IMR-90 (cell line): Measurements from ENCODE around the gene CYP46A1. TPM values are rescaled to one million over a fixed set of nuclear protein-coding genes. Genes with fewer than 3 reads are reported as not detected.
A peak's percentile ranks its signal among the peaks of the same experiment; 100 is the strongest.

Experiments
- ATAC-seq: fragments of 200-7000 bp; cut with Tn5 transposase; 2 replicates; pipeline ENCODE4 v1.9.1; 2020; ENCODE audit warnings: low read depth, mild to moderate bottlenecking, moderate library complexity
- BruUV-seq: library from RNA; stranded (reverse); fragments of 400-500 nt; replicated peaks from 2 replicates; lab custom pipeline; 2021; lab: Mats Ljungman, UMichigan
- CTCF ChIA-PET: fragments of 300-600 bp; formaldehyde crosslinking; extraction: SDS; loops from one replicate; lab custom pipeline; 2021; ENCODE audit warnings: antibody characterized with exemption; lab: Yijun Ruan, JAX
- POLR2A ChIA-PET: fragments of 300-600 bp; sonication (Branson Sonifier 250); formaldehyde crosslinking; loops from one replicate; lab custom pipeline; 2022; ENCODE audit warnings: antibody characterized with exemption; ENCODE audit not compliant: unreplicated experiment; lab: Charles Lee
- DNase-seq: peaks from one replicate; pipeline ENCODE4 v3.0.0; 2013
- H2AFZ ChIP-seq: replicated peaks from 2 replicates; pipeline ENCODE3; 2013; ENCODE audit warnings: low read length, mild to moderate bottlenecking; ENCODE audit not compliant: poor library complexity
- H2AK5ac ChIP-seq: 2 replicates; pipeline ENCODE4 v1.6.1; 2013; ENCODE audit warnings: low read depth, low read length, inconsistent platforms
- H2AK9ac ChIP-seq: replicated peaks from 2 replicates; pipeline ENCODE3; 2013; ENCODE audit warnings: mild to moderate bottlenecking, low read depth, low read length, moderate library complexity; ENCODE audit not compliant: poor library complexity
- H2BK120ac ChIP-seq: 2 replicates; pipeline ENCODE4 v1.6.1; 2013; ENCODE audit warnings: low read depth, low read length, inconsistent platforms
- H2BK15ac ChIP-seq: 3 replicates; pipeline ENCODE4 v1.6.1; 2013; ENCODE audit warnings: low read depth, low read length, inconsistent platforms
- H2BK20ac ChIP-seq: 2 replicates; pipeline ENCODE4 v1.6.1; 2013; ENCODE audit warnings: low read depth, mild to moderate bottlenecking, inconsistent platforms, low read length, moderate library complexity
- H2BK5ac ChIP-seq: 2 replicates; pipeline ENCODE4 v1.6.1; 2013; ENCODE audit warnings: mild to moderate bottlenecking, low read depth, low read length, inconsistent platforms; ENCODE audit not compliant: poor library complexity, severe bottlenecking
- H3K14ac ChIP-seq: replicated peaks from 2 replicates; pipeline ENCODE4 v1.6.1; 2013; ENCODE audit warnings: low read depth, low read length, inconsistent platforms
- H3K18ac ChIP-seq: 2 replicates; pipeline ENCODE4 v1.6.1; 2013; ENCODE audit warnings: low read depth, low read length, control low read depth
- H3K23ac ChIP-seq: 2 replicates; pipeline ENCODE4 v1.6.1; 2013; ENCODE audit warnings: low read depth, low read length, inconsistent platforms
- H3K27ac ChIP-seq: 2 replicates; pipeline ENCODE4 v1.5.1; 2013; ENCODE audit warnings: mild to moderate bottlenecking, control low read depth, low read length; ENCODE audit not compliant: insufficient read depth
- H3K27me3 ChIP-seq: 2 replicates; pipeline ENCODE4 v1.6.1; 2013; ENCODE audit warnings: low read length; ENCODE audit not compliant: control insufficient read depth, insufficient read depth
- H3K36me3 ChIP-seq: 2 replicates; pipeline ENCODE4 v1.6.1; 2013; ENCODE audit warnings: low read length, mixed read lengths; ENCODE audit not compliant: control insufficient read depth, insufficient read depth
- H3K4ac ChIP-seq: 2 replicates; pipeline ENCODE4 v1.6.1; 2013; ENCODE audit warnings: low read depth, low read length, inconsistent platforms
- H3K4me1 ChIP-seq: 2 replicates; pipeline ENCODE4 v1.6.1; 2013; ENCODE audit warnings: low read length, mixed read lengths; ENCODE audit not compliant: control insufficient read depth, insufficient read depth
- H3K4me2 ChIP-seq: 2 replicates; pipeline ENCODE4 v1.6.1; 2013; ENCODE audit warnings: low read depth, mild to moderate bottlenecking, control low read depth, low read length, moderate library complexity
- H3K4me3 ChIP-seq: 2 replicates; pipeline ENCODE4 v1.5.1; 2013; ENCODE audit warnings: low read depth, mild to moderate bottlenecking, control low read depth, low read length, moderate library complexity; ENCODE audit not compliant: insufficient read depth
- H3K56ac ChIP-seq: 2 replicates; pipeline ENCODE4 v1.6.1; 2013; ENCODE audit warnings: low read length, inconsistent platforms; ENCODE audit not compliant: insufficient read depth; ENCODE audit errors: extremely low read depth
- H3K79me1 ChIP-seq, 2 experiments: 2 replicates each; pipeline ENCODE4 v1.6.1; 2013; ENCODE audit warnings: low read length in 2 of 2, inconsistent platforms in 1 of 2, low read depth in 1 of 2
- H3K9ac ChIP-seq: 2 replicates; pipeline ENCODE4 v1.6.1; 2013; ENCODE audit warnings: low read depth, low read length, control low read depth
- H3K9me1 ChIP-seq: 2 replicates; pipeline ENCODE4 v1.6.1; 2013; ENCODE audit warnings: low read length, inconsistent platforms; ENCODE audit not compliant: insufficient read depth
- H3K9me3 ChIP-seq: 2 replicates; pipeline ENCODE4 v1.6.1; 2013; ENCODE audit warnings: low read length; ENCODE audit not compliant: control insufficient read depth, insufficient read depth
- H4K20me1 ChIP-seq: 2 replicates; pipeline ENCODE4 v1.6.1; 2013; ENCODE audit warnings: low read length, inconsistent platforms; ENCODE audit not compliant: insufficient read depth
- H4K5ac ChIP-seq: 2 replicates; pipeline ENCODE4 v1.6.1; 2013; ENCODE audit warnings: mild to moderate bottlenecking, low read depth, low read length, control low read depth
- H4K8ac ChIP-seq, 2 experiments: 2 replicates each; pipeline ENCODE4 v1.6.1; 2013; ENCODE audit warnings: low read depth in 2 of 2, low read length in 2 of 2, control low read depth in 1 of 2, inconsistent platforms in 1 of 2
- H4K91ac ChIP-seq: 2 replicates; pipeline ENCODE4 v1.6.1; 2013; ENCODE audit warnings: low read depth, low read length, inconsistent platforms; ENCODE audit not compliant: insufficient read depth
- BHLHE40 ChIP-seq: fragments of 150-350 bp; IDR thresholded peaks from 2 replicates; pipeline ENCODE4 v1.6.1; 2016; ENCODE audit warnings: mild to moderate bottlenecking, low read depth, low read length
- CHD1 ChIP-seq: IDR thresholded peaks from 2 replicates; pipeline ENCODE4 v1.6.1; 2012; ENCODE audit warnings: low read depth, low read length, improper control_type of control experiment
- CTCF ChIP-seq: conservative IDR thresholded peaks from 2 replicates; pipeline ENCODE4 v1.5.1; 2012; ENCODE audit warnings: mild to moderate bottlenecking, low read depth, low read length, improper control_type of control experiment
- ELK1 ChIP-seq: fragments of 150-350 bp; IDR thresholded peaks from 2 replicates; pipeline ENCODE4 v1.6.1; 2016; ENCODE audit warnings: low read depth, mild to moderate bottlenecking, low read length, moderate library complexity, borderline replicate concordance
- FOS ChIP-seq: fragments of 150-350 bp; IDR thresholded peaks from 2 replicates; pipeline ENCODE4 v1.6.1; 2016; ENCODE audit warnings: low read depth, low read length
- MAFK ChIP-seq: IDR thresholded peaks from 2 replicates; pipeline ENCODE4 v1.6.1; 2012; ENCODE audit warnings: low read depth, low read length, improper control_type of control experiment
- MAZ ChIP-seq: IDR thresholded peaks from 2 replicates; pipeline ENCODE4 v1.6.1; 2012; ENCODE audit warnings: low read depth, mild to moderate bottlenecking, low read length, improper control_type of control experiment, moderate library complexity, borderline replicate concordance
- MXI1 ChIP-seq: IDR thresholded peaks from 2 replicates; pipeline ENCODE4 v1.6.1; 2012; ENCODE audit warnings: low read depth, mild to moderate bottlenecking, low read length, moderate library complexity, borderline replicate concordance
- NFE2L2 ChIP-seq: fragments of 150-350 bp; IDR thresholded peaks from 2 replicates; pipeline ENCODE4 v1.6.1; 2016; ENCODE audit warnings: low read depth, mild to moderate bottlenecking, low read length
- POLR2A ChIP-seq: IDR thresholded peaks from 2 replicates; pipeline ENCODE4 v1.6.1; 2012; ENCODE audit warnings: mild to moderate bottlenecking, low read depth, low read length
- RCOR1 ChIP-seq: IDR thresholded peaks from 2 replicates; pipeline ENCODE4 v1.6.1; 2012; ENCODE audit warnings: mild to moderate bottlenecking, low read length, improper control_type of control experiment; ENCODE audit not compliant: insufficient replicate concordance
- RFX5 ChIP-seq: IDR thresholded peaks from 2 replicates; pipeline ENCODE4 v1.8.0; 2012; ENCODE audit warnings: low read depth, mild to moderate bottlenecking, low read length, moderate library complexity
- SMC3 ChIP-seq: fragments of 150-350 bp; IDR thresholded peaks from 2 replicates; pipeline ENCODE4 v1.6.1; 2016; ENCODE audit warnings: low read depth, mild to moderate bottlenecking, antibody characterized with exemption, low read length, moderate library complexity
- WGBS, 2 experiments: methylation state at CpG; one replicate each; pipeline versions ENCODE4 v1.1.5 to v1.1.7; 2013; ENCODE audit warnings: missing lambda C conversion rate in 2 of 2; ENCODE audit not compliant: insufficient read length in 1 of 2; ENCODE audit errors: extremely low coverage in 2 of 2; 5-methylcytosine and 5-hydroxymethylcytosine counted together
- dilution Hi-C: fragments of 300-500 bp; cut with HindIII; formaldehyde crosslinking; loops from one replicate; pipeline ENCODE4 v1.14.3; 2018; ENCODE audit warnings: low sequenced_read_pairs; ENCODE audit not compliant: unreplicated experiment
- in situ Hi-C: fragments of 300-500 bp; cut with MboI; formaldehyde crosslinking; loops from 3 replicates; pipeline ENCODE4 v1.14.3; 2019; ENCODE audit warnings: low sequenced_read_pairs, inconsistent platforms, mixed read lengths
- intact Hi-C: fragments of 100-400 bp; cut with micrococcal nuclease; formaldehyde crosslinking; loops from 2 replicates; pipeline ENCODE4 v1.10.0; 2022
- polyA plus RNA-seq, 3 experiments: library from polyadenylated mRNA; depleted of rRNA; stranded (reverse); fragments of >200 nt; gene quantifications; 2 replicates each; pipeline ENCODE4 v1.2.3, GENCODE V29; 2012; ENCODE audit warnings: low replicate concordance in 1 of 3
- total RNA-seq: library from RNA; depleted of rRNA; stranded (reverse); fragments of >200 nt; gene quantifications from 2 replicates; pipeline ENCODE4 v1.2.3, GENCODE V29; 2012

CYP46A1 gene
- total and polyA plus RNA-seq, 2 of the 4 experiments (the other 2 are of a cell fraction): 0.18 to 0.31 TPM

GRCh38 chr14:99675951-99676350 is 8.1 kb upstream of the CYP46A1 start:
- Histone ChIP-seq H4K91ac (no peak overlapping the region), H3K4me3 (no peak overlapping the region), H3K36me3 (no peaks in the 10 kb centered on the region), H2BK5ac (no peak overlapping the region), H2BK20ac (no peak overlapping the region), H3K14ac (no peak overlapping the region), H3K79me1 (no peaks in the 10 kb centered on the region), H2BK15ac (no peak overlapping the region), H3K27ac (no peak overlapping the region), H3K18ac (no peak overlapping the region), H4K20me1 (no peaks in the 10 kb centered on the region), H3K4me2 (no peak overlapping the region), H2AFZ (peak overlapping the region; percentile 43), H2AK5ac (no peak overlapping the region), H3K23ac (no peak overlapping the region), H2AK9ac (no peak overlapping the region), H4K5ac (no peak overlapping the region), H3K4me1 (no peaks in the 10 kb centered on the region), H3K27me3 (peaks cover 14% of the 10 kb centered on the region; the same call in 1 of the 2 replicates), H3K56ac (no peak overlapping the region), H3K9me1 (no peaks in the 10 kb centered on the region), H3K9me3 (peaks cover 18% of the 10 kb centered on the region), H4K8ac (no peak overlapping the region), H3K9ac (no peak overlapping the region), H2BK120ac (no peak overlapping the region), H3K4ac (no peak overlapping the region)
- no TSS peak for BruUV-seq
- in situ Hi-C loops: no loop called here
- TF ChIP-seq CTCF: no peak
- no peak for TF ChIP-seq MAFK
- no peak for TF ChIP-seq CHD1
- TF ChIP-seq ELK1: no peak
- no peak for TF ChIP-seq BHLHE40
- no peak for TF ChIP-seq POLR2A
- TF ChIP-seq NFE2L2: no peak
- no peak for TF ChIP-seq SMC3
- no peak for TF ChIP-seq MXI1
- TF ChIP-seq RCOR1: no peak
- TF ChIP-seq RFX5: no peak
- TF ChIP-seq FOS: no peak
- TF ChIP-seq MAZ: no peak
- ChIA-PET POLR2A (no interaction called here), CTCF (no interaction called here)
- intact Hi-C loops: no loop called here
- 60% methylated on average over 1 of the region's 10 CpGs; no CpG with 5 or more reads in 1 of the 2 experiments for WGBS, 2 experiments
- no peak for ATAC-seq
- dilution Hi-C loops: no loop called here
- no peak for DNase-seq
